HG02970 (cell line): ENCODE data around the gene CLIC4.
"Not testable (repeated sequence)": the region's sequence is repeated elsewhere in the genome, so short reads cannot be mapped to it uniquely, and the experiment has no call there.

ENCODE experiments used
- ATAC-seq: cut with Tn5 transposase; IDR thresholded peaks from one replicate; pipeline ENCODE4 v1.9.1; 2021; ENCODE audit warnings: mild to moderate bottlenecking, moderate library complexity, moderate number of reproducible peaks; ENCODE audit not compliant: unreplicated experiment, low FRiP score

Gene CLIC4

DNA sequence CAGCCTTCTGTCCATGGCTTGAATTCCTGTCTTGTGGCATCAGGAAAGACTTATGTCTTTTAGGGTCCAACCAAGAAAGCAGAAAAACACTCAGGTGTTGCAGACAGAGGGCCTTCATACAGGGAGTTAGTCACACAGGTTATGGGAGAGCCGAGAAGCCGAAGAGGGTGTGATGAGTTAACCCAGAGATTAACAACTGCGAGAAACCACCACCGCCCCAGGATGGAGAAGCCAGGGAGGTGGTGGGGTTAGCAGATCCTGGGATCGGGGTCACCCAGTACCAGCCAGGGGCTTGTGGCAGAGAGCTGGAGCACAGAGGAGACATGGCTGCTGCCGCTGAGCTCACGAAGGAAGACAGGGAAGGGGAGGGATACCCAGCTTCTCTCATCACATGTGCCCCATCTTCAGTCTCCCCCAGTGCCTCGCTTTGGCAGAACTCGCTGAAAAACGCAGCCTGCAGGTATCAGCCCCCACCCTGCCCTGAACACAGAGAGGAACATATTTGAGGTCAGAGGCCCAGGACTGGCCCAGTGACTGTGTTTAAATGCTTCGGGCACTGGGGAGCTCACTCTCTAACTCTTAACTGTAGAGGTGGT is 126.2 kb downstream of the CLIC4 start:
- ATAC-seq, result no peak

- ATAC-seq, result no peak
These were observed 127.0 kb downstream of the CLIC4 start for GRCh38 chr1:24872061-24872850.

GRCh38 chr1:24873148-24873547 is 127.9 kb downstream of the CLIC4 start:
- ATAC-seq, result no peak

- ATAC-seq, result no peak
These were observed 128.8 kb downstream of the CLIC4 start for GRCh38 chr1:24874056-24874455.

GRCh38 chr1:24874611-24875234 is 129.5 kb downstream of the CLIC4 start:
- no peak for ATAC-seq

- ATAC-seq, result no peak
These were observed 130.0 kb downstream of the CLIC4 start for GRCh38 chr1:24875257-24875656.

- no peak for ATAC-seq
These were observed 130.8 kb downstream of the CLIC4 start for GRCh38 chr1:24875991-24876506.

DNA sequence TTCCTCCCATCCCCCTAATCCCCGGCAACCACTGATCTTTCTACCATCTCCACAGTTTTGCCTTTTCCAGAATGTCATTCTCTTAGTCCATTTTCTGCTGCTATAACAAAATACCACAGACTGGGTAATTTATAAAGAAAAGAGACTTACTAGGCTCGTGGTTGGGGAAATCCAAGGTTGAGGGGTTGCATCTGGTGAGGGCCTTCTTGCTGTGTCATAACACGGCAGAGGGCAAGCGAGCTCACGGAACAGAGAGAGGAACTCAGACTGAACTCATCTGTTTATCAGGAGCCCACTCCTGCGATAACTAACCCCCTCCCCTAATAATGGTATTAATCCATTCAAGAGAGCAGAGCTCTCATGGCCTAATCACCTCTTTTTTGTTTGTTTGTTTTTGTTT is 132.8 kb downstream of the CLIC4 start:
- ATAC-seq, result no peak

GRCh38 chr1:24878775-24879742 is 133.8 kb downstream of the CLIC4 start:
- no peak for ATAC-seq

DNA sequence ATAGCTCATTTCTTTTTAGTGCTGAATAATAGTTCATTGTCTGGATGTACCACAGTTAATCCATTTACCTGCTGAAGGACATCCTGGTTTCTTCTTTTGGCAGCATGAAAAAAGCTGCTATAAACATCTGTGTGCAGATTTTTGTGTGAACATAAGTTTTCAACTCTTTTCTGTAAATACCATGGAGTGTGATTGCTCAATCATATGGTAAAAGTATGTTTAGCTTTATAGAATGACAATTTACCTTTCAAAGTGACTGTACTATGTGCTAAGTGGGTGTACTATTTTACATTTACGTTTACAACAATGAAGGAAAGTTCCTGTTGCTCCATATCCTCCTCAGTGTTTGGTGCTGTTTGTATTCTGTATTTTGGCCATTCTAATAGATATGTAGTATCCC is 135.8 kb downstream of the CLIC4 start:
- no peak for ATAC-seq

DNA sequence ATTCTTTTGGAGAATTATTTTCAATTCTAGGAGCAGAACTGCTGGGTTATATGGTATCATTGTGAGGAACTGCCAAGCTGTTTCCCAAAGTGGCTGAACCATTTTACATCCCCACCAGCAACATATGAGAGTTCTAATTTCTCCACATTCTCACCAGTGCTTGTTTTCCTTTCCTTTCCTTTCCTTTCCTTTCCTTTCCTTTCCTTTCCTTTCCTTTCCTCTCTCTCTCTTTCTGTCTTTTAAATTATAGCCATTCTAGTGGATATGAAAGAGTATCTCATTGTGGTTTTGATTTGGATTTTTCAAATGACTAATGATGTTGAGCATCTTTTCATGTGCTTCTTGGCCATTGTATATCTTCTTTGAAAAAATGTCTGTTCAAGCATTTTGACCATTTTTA is 139.5 kb downstream of the CLIC4 start:
- no peak for ATAC-seq

- ATAC-seq, result no peak
These were observed 141.0 kb downstream of the CLIC4 start for GRCh38 chr1:24886241-24886640.

- ATAC-seq, result no peak
These were observed 143.1 kb downstream of the CLIC4 start for GRCh38 chr1:24888061-24888970.

DNA sequence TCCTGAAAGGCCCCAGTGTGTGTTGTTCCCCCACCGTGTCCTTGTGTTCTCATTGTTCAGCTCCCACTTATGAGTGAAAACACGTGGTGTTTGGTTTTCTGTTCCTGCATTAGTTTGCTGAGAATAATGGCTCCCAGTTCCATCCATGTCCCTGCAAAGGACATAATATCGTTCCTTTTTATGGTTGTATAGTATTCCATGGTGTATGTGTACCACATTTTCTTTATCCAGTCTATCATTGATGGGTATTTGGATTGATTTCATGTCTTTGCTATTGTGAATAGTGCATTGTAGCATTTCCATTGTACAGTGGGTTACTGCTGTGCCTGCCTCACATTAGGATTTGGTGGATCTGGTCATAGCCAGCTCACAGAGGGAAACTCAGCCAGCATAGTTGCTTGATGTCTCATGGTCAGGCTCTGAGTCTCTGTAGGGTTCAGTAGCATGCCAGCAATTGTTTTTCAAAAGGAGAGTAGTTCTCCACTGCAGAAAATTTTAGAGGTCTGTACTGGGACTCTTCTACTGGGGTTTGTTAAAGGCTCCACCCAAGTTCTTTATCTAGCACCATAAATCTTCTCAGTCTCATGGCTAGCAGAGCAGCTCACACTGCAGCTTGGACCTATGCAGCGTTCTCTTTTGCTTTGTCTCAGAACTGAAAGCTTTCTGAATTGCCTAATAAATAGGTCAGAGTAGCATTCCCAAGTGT is 143.9 kb downstream of the CLIC4 start:
- ATAC-seq, result no peak

DNA sequence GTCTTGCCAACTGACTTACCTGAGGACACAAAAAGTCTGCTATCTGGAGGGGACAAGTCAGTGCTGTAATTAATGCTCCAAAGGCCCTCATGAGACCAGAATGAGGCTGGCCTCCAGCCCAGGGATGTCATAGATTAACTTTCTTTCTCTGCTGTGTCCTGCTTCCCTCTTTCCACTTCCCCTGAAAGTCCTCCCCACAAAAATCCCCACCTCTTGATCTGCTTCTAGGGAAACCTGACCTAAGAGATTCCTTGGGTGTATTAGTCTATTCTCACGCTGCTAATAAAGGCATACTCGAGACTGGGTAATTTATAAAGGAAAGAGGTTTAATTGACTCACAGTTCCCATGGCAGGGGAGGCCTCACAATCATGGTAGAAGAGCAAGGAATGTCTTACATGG is 145.6 kb downstream of the CLIC4 start:
- no peak for ATAC-seq

- not testable (repeated sequence) for ATAC-seq
These were observed 146.1 kb downstream of the CLIC4 start for GRCh38 chr1:24891367-24891766.

DNA sequence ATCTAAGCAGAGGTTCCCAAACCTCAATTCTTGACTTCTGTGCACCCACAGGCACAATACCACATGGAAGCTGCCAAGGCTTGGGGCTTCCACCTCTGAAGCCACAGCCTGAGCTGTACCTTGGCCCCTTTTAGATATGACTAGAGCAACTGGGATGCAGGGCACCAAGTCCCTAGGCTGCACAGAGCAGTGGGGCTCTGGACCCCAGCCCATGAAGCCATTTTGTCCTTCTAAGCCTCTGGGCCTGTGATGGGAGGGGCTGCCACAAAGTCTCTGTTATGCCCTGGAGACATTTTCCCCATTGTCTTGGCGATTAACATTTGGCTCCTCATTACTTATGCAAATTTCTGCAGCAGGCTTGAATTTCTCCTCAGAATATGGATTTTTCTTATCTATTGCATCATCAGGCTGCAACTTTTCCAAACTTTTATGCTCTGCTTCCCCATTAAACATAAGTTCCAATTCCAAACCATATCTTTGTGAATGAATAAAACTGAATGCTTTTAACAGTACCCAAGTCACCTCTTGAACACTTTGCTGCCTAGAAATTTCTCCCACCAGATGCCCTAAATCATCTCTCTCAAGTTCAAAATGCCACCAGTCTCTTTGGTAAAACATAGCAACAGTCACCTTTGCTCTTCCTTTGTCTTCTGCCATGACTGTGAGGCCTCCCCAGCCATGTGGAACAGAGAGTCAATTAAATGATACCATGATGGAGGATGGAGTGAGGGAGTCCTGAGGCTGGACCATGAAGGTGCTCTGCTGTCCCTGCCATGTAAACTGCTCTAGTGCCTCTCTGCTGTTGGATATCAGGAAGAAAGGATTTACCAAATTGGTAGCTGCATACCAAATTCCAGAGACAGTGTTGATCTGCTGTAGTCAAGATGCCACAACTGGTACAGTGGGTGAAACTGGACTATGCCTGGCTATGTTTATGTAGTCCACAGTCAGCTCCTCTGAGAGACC is 147.2 kb downstream of the CLIC4 start:
- no peak for ATAC-seq

GRCh38 chr1:24893431-24893830 is 148.2 kb downstream of the CLIC4 start:
- ATAC-seq, result no peak
